NCI-H524 treated with DMSO at 0.1 percent for 48 hours (cell line): ENCODE measurements around the gene NUDCD3.

ENCODE experiments used
- DNase-seq: peaks from one replicate; lab custom pipeline; 2025; lab: John Stamatoyannopoulos, UW

The NUDCD3 gene

GRCh38 chr7:44490351-44491200 is at the start of gene NUDCD3:
NUDCD3 (minus strand) TSS chr7:44490658; CDS start chr7:44490600, 58 bp downstream.
- peak; percentile 43 for DNase-seq

- DNase-seq, result no peak
These were observed 49.4 kb upstream of the NUDCD3 start for GRCh38 chr7:44539669-44540506.

- DNase-seq, result no peak
These were observed 48.6 kb upstream of the NUDCD3 start for GRCh38 chr7:44538798-44539668.

GRCh38 chr7:44538093-44538797 is 47.8 kb upstream of the NUDCD3 start:
- DNase-seq, result no peak

- DNase-seq, result no peak
These were observed 47.0 kb upstream of the NUDCD3 start for GRCh38 chr7:44537442-44537841.

- no peak for DNase-seq
These were observed 45.6 kb upstream of the NUDCD3 start for GRCh38 chr7:44536090-44536489.

GRCh38 chr7:44535348-44536064 is 45.0 kb upstream of the NUDCD3 start:
- DNase-seq, result no peak

GRCh38 chr7:44534501-44534900 is 44.0 kb upstream of the NUDCD3 start:
- no peak for DNase-seq

GRCh38 chr7:44534087-44534486 is 43.6 kb upstream of the NUDCD3 start:
- no peak for DNase-seq

GRCh38 chr7:44533301-44534055 is 43.0 kb upstream of the NUDCD3 start:
- no peak for DNase-seq

- DNase-seq, result no peak
These were observed 41.2 kb upstream of the NUDCD3 start for GRCh38 chr7:44531421-44532380.

- no peak for DNase-seq
These were observed 40.5 kb upstream of the NUDCD3 start for GRCh38 chr7:44530990-44531389.

GRCh38 chr7:44524811-44525388 is 34.4 kb upstream of the NUDCD3 start:
- no peak for DNase-seq

- DNase-seq, result no peak
These were observed 31.9 kb upstream of the NUDCD3 start for GRCh38 chr7:44522315-44522714.

GRCh38 chr7:44521347-44522095 is 31.1 kb upstream of the NUDCD3 start:
- DNase-seq, result no peak

GRCh38 chr7:44520574-44520973 is 30.1 kb upstream of the NUDCD3 start:
- DNase-seq, result no peak

GRCh38 chr7:44519546-44519945 is 29.1 kb upstream of the NUDCD3 start:
- peak; percentile 4 for DNase-seq

GRCh38 chr7:44518761-44519160 is 28.3 kb upstream of the NUDCD3 start:
- no peak for DNase-seq
